HCT116 (cell line): ENCODE measurements around the gene ANO6. TPM values are rescaled to one million over a fixed set of nuclear protein-coding genes. Genes with fewer than 3 reads are reported as not detected.

Experiments
- ATAC-seq: fragments of 200-7000 bp; cut with Tn5 transposase; 2 replicates; pipeline ENCODE4 v1.9.1; 2020; ENCODE audit warnings: mild to moderate bottlenecking, moderate library complexity
- BruUV-seq: library from RNA; stranded (reverse); fragments of 400-500 nt; replicated peaks from 2 replicates; lab custom pipeline; 2021; lab: Mats Ljungman, UMichigan
- CTCF ChIA-PET: fragments of 300-600 bp; sonication (Branson Sonifier 250); formaldehyde crosslinking; loops from one replicate; lab custom pipeline; 2021; ENCODE audit warnings: antibody characterized with exemption; lab: Charles Lee
- POLR2A ChIA-PET: fragments of 300-600, 350-600 bp; sonication (Branson Sonifier 250); formaldehyde crosslinking; loops from one replicate; lab custom pipeline; 2021; ENCODE audit warnings: antibody characterized with exemption; lab: Charles Lee
- RAD21 ChIA-PET, 2 experiments: fragments of 300-600 bp; sonication (Branson Sonifier 250); formaldehyde crosslinking; loops; one replicate each; lab custom pipeline; 2023; ENCODE audit warnings: low total read pairs in 2 of 2; ENCODE audit not compliant: uncharacterized antibody in 2 of 2, unreplicated experiment in 2 of 2, low non-redundant PET in 1 of 2; lab: Charles Lee
- DNase-seq: peaks from one replicate; pipeline ENCODE4 v3.0.0-alpha.2; 2010; ENCODE audit warnings: low read depth, low spot score
- H2AFZ ChIP-seq: fragments of 200-600 bp; shearing (Covaris generic), sonication (generic); 2 replicates; pipeline ENCODE4 v1.6.1; 2017; ENCODE audit warnings: low read depth, mixed run types, mixed read lengths, antibody characterized with exemption, low read length; ENCODE audit not compliant: poor library complexity, severe bottlenecking
- H3K27ac ChIP-seq: 2 replicates; pipeline ENCODE4 v1.5.1; 2012; ENCODE audit warnings: low read depth, low read length
- H3K27me3 ChIP-seq: fragments of 200-600 bp; sonication (generic); 2 replicates; pipeline ENCODE4 v1.6.1; 2016; ENCODE audit warnings: mixed run types, low read length, mixed read lengths; ENCODE audit not compliant: insufficient read depth
- H3K36me3 ChIP-seq, 2 experiments: fragments of 200-500 bp in 1 of 2; fragments of 200-600 bp in 1 of 2; sonication (Bioruptor generic) in 1 of 2; sonication (generic) in 1 of 2; 2 replicates each; pipeline versions ENCODE4 v1.5.1 to v1.6.1; 2014 to 2016; ENCODE audit warnings: low read length in 2 of 2, inconsistent platforms in 1 of 2, mixed read lengths in 1 of 2, mixed run types in 1 of 2; ENCODE audit not compliant: insufficient read depth in 2 of 2, control insufficient read depth in 1 of 2
- H3K4me1 ChIP-seq, 2 experiments: fragments of 200-600 bp in 1 of 2; sonication (generic) in 1 of 2; 2 replicates each; pipeline versions ENCODE4 v1.5.1 to v1.6.1; 2012 to 2017; ENCODE audit warnings: low read length in 2 of 2, inconsistent platforms in 1 of 2, mild to moderate bottlenecking in 1 of 2, mixed read lengths in 1 of 2, mixed run types in 1 of 2, moderate library complexity in 1 of 2; ENCODE audit not compliant: insufficient read depth in 2 of 2, control insufficient read depth in 1 of 2
- H3K4me2 ChIP-seq: fragments of 200-600 bp; sonication (generic); 2 replicates; pipeline ENCODE4 v1.6.1; 2017; ENCODE audit warnings: mixed run types, low read length, mixed read lengths
- H3K4me3 ChIP-seq, 2 experiments: fragments of 200-600 bp in 1 of 2; sonication (generic) in 1 of 2; replicated peaks in 1 of 2; 2 replicates each; pipeline ENCODE4 v1.5.1; 2011 to 2016; ENCODE audit warnings: low read length in 2 of 2, control low read depth in 1 of 2, low read depth in 1 of 2, mild to moderate bottlenecking in 1 of 2, mixed read lengths in 1 of 2, mixed run types in 1 of 2
- H3K79me2 ChIP-seq: fragments of 200-600 bp; sonication (generic); 2 replicates; pipeline ENCODE4 v1.6.1; 2017; ENCODE audit warnings: mild to moderate bottlenecking, mixed run types, low read length, moderate library complexity, mixed read lengths; ENCODE audit not compliant: insufficient read depth
- H3K9ac ChIP-seq: fragments of 200-600 bp; sonication (generic); 2 replicates; pipeline ENCODE4 v1.6.1; 2016; ENCODE audit warnings: low read length, mixed read lengths
- H3K9me2 ChIP-seq: fragments of 200-600 bp; sonication (generic), shearing (Covaris generic); 2 replicates; pipeline ENCODE4 v1.6.1; 2017; ENCODE audit warnings: mixed run types, mild to moderate bottlenecking, moderate library complexity; ENCODE audit not compliant: insufficient read depth
- H3K9me3 ChIP-seq, 2 experiments: fragments of 200-500 bp in 1 of 2; fragments of 200-600 bp in 1 of 2; sonication (Bioruptor generic) in 1 of 2; sonication (generic) in 1 of 2; 2 replicates each; pipeline ENCODE4 v1.6.1; 2014 to 2017; ENCODE audit warnings: low read length in 2 of 2, mixed read lengths in 2 of 2, inconsistent platforms in 1 of 2, low read depth in 1 of 2, mild to moderate bottlenecking in 1 of 2, mixed run types in 1 of 2, moderate library complexity in 1 of 2; ENCODE audit not compliant: control insufficient read depth in 1 of 2, insufficient read depth in 1 of 2
- H4K20me1 ChIP-seq: fragments of 200-600 bp; sonication (generic), shearing (Covaris generic); 2 replicates; pipeline ENCODE4 v1.6.1; 2017; ENCODE audit warnings: mixed run types, mild to moderate bottlenecking, moderate library complexity; ENCODE audit not compliant: insufficient read depth
- CBX3 ChIP-seq: IDR thresholded peaks from 2 replicates; pipeline ENCODE4 v1.6.1; 2012; ENCODE audit warnings: low read depth
- CEBPB ChIP-seq: IDR thresholded peaks from 2 replicates; pipeline ENCODE4 v1.6.1; 2012; ENCODE audit warnings: low read depth
- CTCF ChIP-seq, 3 experiments: fragments of 200-600 bp in 1 of 3; sonication (generic) in 1 of 3; IDR thresholded peaks in 2 of 3; conservative IDR thresholded peaks in 1 of 3; 2 replicates each; pipeline ENCODE4 v1.5.1; 2012 to 2017; ENCODE audit warnings: low read depth in 2 of 3, low read length in 2 of 3, antibody characterized with exemption in 1 of 3, borderline replicate concordance in 1 of 3, control low read depth in 1 of 3, mild to moderate bottlenecking in 1 of 3, mixed read lengths in 1 of 3, mixed run types in 1 of 3, moderate library complexity in 1 of 3; ENCODE audit not compliant: insufficient read depth in 1 of 3
- EGR1 ChIP-seq: IDR thresholded peaks from 2 replicates; pipeline ENCODE4 v1.6.1; 2012; ENCODE audit warnings: low read depth
- ELF1 ChIP-seq: IDR thresholded peaks from 2 replicates; pipeline ENCODE4 v1.6.1; 2012; ENCODE audit warnings: low read depth, borderline replicate concordance
- EZH2 ChIP-seq: fragments of 200-600 bp; sonication (generic); IDR thresholded peaks from 2 replicates; pipeline ENCODE4 v1.6.1; 2017; ENCODE audit warnings: antibody characterized with exemption, mixed run types
- EZH2phosphoT487 ChIP-seq: fragments of 200-600 bp; IDR thresholded peaks from 2 replicates; pipeline ENCODE4 v1.6.1; 2018; ENCODE audit warnings: antibody characterized with exemption, borderline replicate concordance
- POLR2A ChIP-seq: IDR thresholded peaks from 2 replicates; pipeline ENCODE4 v1.7.0; 2011; ENCODE audit warnings: borderline replicate concordance; ENCODE audit not compliant: insufficient read depth, insufficient read length; ENCODE audit errors: extremely low read depth
- POLR2AphosphoS5 ChIP-seq: IDR thresholded peaks from 2 replicates; pipeline ENCODE4 v1.6.1; 2011; ENCODE audit warnings: mild to moderate bottlenecking, low read depth, low read length, moderate library complexity
- RAD21 ChIP-seq: IDR thresholded peaks from 2 replicates; pipeline ENCODE4 v1.6.1; 2012; ENCODE audit warnings: low read depth, mild to moderate bottlenecking
- REST ChIP-seq: IDR thresholded peaks from 2 replicates; pipeline ENCODE4 v1.6.1; 2012; ENCODE audit warnings: low read depth
- SIN3A ChIP-seq: IDR thresholded peaks from 2 replicates; pipeline ENCODE4 v1.6.1; 2012; ENCODE audit warnings: low read depth
- SP1 ChIP-seq: IDR thresholded peaks from 2 replicates; pipeline ENCODE4 v1.6.1; 2012; ENCODE audit warnings: low read depth
- SRF ChIP-seq: IDR thresholded peaks from 2 replicates; pipeline ENCODE4 v1.6.1; 2012; ENCODE audit warnings: low read depth
- YY1 ChIP-seq: IDR thresholded peaks from 2 replicates; pipeline ENCODE4 v1.6.1; 2011; ENCODE audit warnings: low read length, low read depth, moderate library complexity, mild to moderate bottlenecking; ENCODE audit not compliant: insufficient replicate concordance; ENCODE audit errors: extremely low read depth
- ZBTB33 ChIP-seq: IDR thresholded peaks from 2 replicates; pipeline ENCODE4 v1.6.1; 2011; ENCODE audit warnings: mild to moderate bottlenecking, low read length, moderate library complexity; ENCODE audit not compliant: insufficient replicate concordance; ENCODE audit errors: extremely low read depth
- ZFX ChIP-seq: fragments of 450-650 bp; IDR thresholded peaks from 2 replicates; pipeline ENCODE4 v1.6.1; 2017
- intact Hi-C: fragments of 100-400 bp; cut with micrococcal nuclease; formaldehyde crosslinking; loops from 2 replicates; pipeline ENCODE4 v1.10.0; 2022
- total RNA-seq: library from RNA; stranded (reverse); gene quantifications from one replicate; pipeline ENCODE4 v1.2.1, GENCODE V29; 2021; ENCODE audit not compliant: unreplicated experiment

ANO6 gene
- total RNA-seq, 1 experiment from 2014 or later, result 36.7 TPM

GRCh38 chr12:45350861-45351260 lies 135.0 kb downstream of the ANO6 start:
- Histone ChIP-seq H4K20me1 (no peaks in the 10 kb centered on the region), H3K9me2 (no peaks in the 10 kb centered on the region), H2AFZ (no peak overlapping the region), H3K27ac (no peak overlapping the region), H3K4me2 (no peak overlapping the region), H3K36me3 (peaks cover 0 to 14% of the 10 kb centered on the region in 2 experiments; a peak in 2 of 4 replicates), H3K4me3 (no peak overlapping the region), H3K79me2 (no peaks in the 10 kb centered on the region), H3K4me1 (no peaks in the 10 kb centered on the region), H3K27me3 (no peaks in the 10 kb centered on the region), H3K9ac (no peak overlapping the region), H3K9me3 (no peaks in the 10 kb centered on the region)
- DNase-seq (no peak), ATAC-seq (no peak)
- CTCF ChIA-PET, result no interaction called here
- BruUV-seq, result no TSS peak
- TF ChIP-seq POLR2AphosphoS5, result no peak
- TF ChIP-seq ELF1, result no peak
- TF ChIP-seq POLR2A, result no peak
- no peak for TF ChIP-seq ZFX
- TF ChIP-seq CBX3, result no peak
- no peak for TF ChIP-seq EZH2
- no peak for TF ChIP-seq ZBTB33
- TF ChIP-seq CEBPB, result no peak
- no peak for TF ChIP-seq SIN3A
- TF ChIP-seq RAD21, result no peak
- TF ChIP-seq EGR1, result no peak
- TF ChIP-seq EZH2phosphoT487, result no peak
- TF ChIP-seq SP1, result no peak
- TF ChIP-seq CTCF (IDR thresholded peaks at IDR 0.05 in 2 of 3, conservative IDR thresholded peaks at IDR 0.05 in 1 of 3; ENCODE audit: borderline replicate concordance in 1 of 3, insufficient read depth in 1 of 3, low read depth in 2 of 3, low read length in 2 of 3), result no peak
- no peak for TF ChIP-seq YY1
- TF ChIP-seq SRF, result no peak
- no peak for TF ChIP-seq REST
- intact Hi-C loops, result no loop called here
- RAD21 ChIA-PET, result no interaction called here
- POLR2A ChIA-PET, result no interaction called here
